Urinary bladder (tissue), 4 donors: Measurements from ENCODE around the gene SEZ6L. TPM values are rescaled to one million over a fixed set of nuclear protein-coding genes. Genes with fewer than 3 reads are reported as not detected.
A peak's percentile ranks its signal among the peaks of the same experiment; 100 is the strongest.

ENCODE experiments used
- DNase-seq: peaks from one replicate; pipeline ENCODE4 v3.0.0-alpha.2; 2015; ENCODE audit errors: extremely low spot score
- H3K27ac ChIP-seq: one replicate; pipeline ENCODE4 v1.5.1; 2013; ENCODE audit warnings: low read depth, mild to moderate bottlenecking, moderate library complexity
- H3K36me3 ChIP-seq: one replicate; pipeline ENCODE4 v1.6.1; 2013; ENCODE audit warnings: mild to moderate bottlenecking, moderate library complexity; ENCODE audit not compliant: insufficient read depth
- H3K4me1 ChIP-seq: one replicate; pipeline ENCODE4 v1.6.1; 2013; ENCODE audit warnings: mild to moderate bottlenecking, moderate library complexity; ENCODE audit not compliant: insufficient read depth
- H3K4me3 ChIP-seq: one replicate; pipeline ENCODE4 v1.5.1; 2013; ENCODE audit warnings: low read depth, low read length
- WGBS: extraction: QIAGEN DNeasy Blood & Tissue Kit; methylation state at CpG from one replicate; pipeline ENCODE4 v1.1.7; 2013; 5-methylcytosine and 5-hydroxymethylcytosine counted together
- polyA plus RNA-seq: library from polyadenylated mRNA; stranded (reverse); fragments of 200-250 nt; gene quantifications from one replicate; pipeline ENCODE4 v1.2.3, GENCODE V29; 2013
- total RNA-seq: library from RNA; depleted of rRNA; stranded (reverse); fragments of >200 nt; gene quantifications from one replicate; pipeline ENCODE4 v1.2.3, GENCODE V29; 2014
- donor health status: healthy with polysubstance abuse.
- donor health status: healthy.

The SEZ6L gene
- total and polyA plus RNA-seq, 2 donors = 0.48 to 2.0 TPM

- Histone ChIP-seq H3K4me3 (no peak overlapping the region), H3K36me3 (no peaks in the 10 kb centered on the region), H3K27ac (no peak overlapping the region), H3K4me1 (no peaks in the 10 kb centered on the region)
- WGBS = 78% methylated on average over 4 of the region's 4 CpGs
- no peak for DNase-seq
Measured at GRCh38 chr22:26162926-26163325, 6.3 kb upstream of the SEZ6L start.

- 64% methylated on average over 8 of the region's 8 CpGs for WGBS
- DNase-seq = no peak
- no peak overlapping the region for H3K27ac ChIP-seq
- no peaks in the 10 kb centered on the region for H3K4me1 ChIP-seq
- no peaks in the 10 kb centered on the region for H3K36me3 ChIP-seq
- no peak overlapping the region for H3K4me3 ChIP-seq
Measured at GRCh38 chr22:26164174-26164573, 5.1 kb upstream of the SEZ6L start.

GRCh38 chr22:26168330-26168851 lies 871 bp upstream of the SEZ6L start:
- Histone ChIP-seq H3K4me1 (no peaks in the 10 kb centered on the region), H3K4me3 (no peak overlapping the region), H3K36me3 (no peaks in the 10 kb centered on the region), H3K27ac (no peak overlapping the region)
- DNase-seq = no peak
- 35% methylated on average over 9 of the region's 9 CpGs for WGBS

- H3K36me3 ChIP-seq = no peaks in the 10 kb centered on the region
- peak overlapping the region; percentile 33 for H3K4me3 ChIP-seq
- DNase-seq = no peak
- WGBS = 2% methylated on average over 15 of the region's 15 CpGs
- no peak overlapping the region for H3K27ac ChIP-seq
- H3K4me1 ChIP-seq = no peaks in the 10 kb centered on the region
Measured at GRCh38 chr22:26168939-26169314, 335 bp upstream of the SEZ6L start.

GRCh38 chr22:26170112-26170492 lies 840 bp downstream of the SEZ6L start:
- Histone ChIP-seq H3K27ac (no peak overlapping the region), H3K4me1 (no peaks in the 10 kb centered on the region), H3K4me3 (no peak overlapping the region), H3K36me3 (no peaks in the 10 kb centered on the region)
- WGBS = 2% methylated on average over 11 of the region's 11 CpGs
- DNase-seq = no peak

GRCh38 chr22:26170795-26171580 lies 1.7 kb downstream of the SEZ6L start:
- Histone ChIP-seq H3K27ac (no peak overlapping the region), H3K4me3 (no peak overlapping the region), H3K36me3 (no peaks in the 10 kb centered on the region), H3K4me1 (no peaks in the 10 kb centered on the region)
- DNase-seq = no peak
- WGBS = 7% methylated on average over 14 of the region's 14 CpGs

GRCh38 chr22:26172389-26172990 lies 3.2 kb downstream of the SEZ6L start:
- Histone ChIP-seq H3K4me3 (no peak overlapping the region), H3K4me1 (no peaks in the 10 kb centered on the region), H3K36me3 (no peaks in the 10 kb centered on the region), H3K27ac (no peak overlapping the region)
- 38% methylated on average over 5 of the region's 5 CpGs for WGBS
- no peak for DNase-seq

GRCh38 chr22:26174280-26174679 lies 5.0 kb downstream of the SEZ6L start:
- no peak overlapping the region for H3K27ac ChIP-seq
- H3K4me1 ChIP-seq = no peaks in the 10 kb centered on the region
- no peaks in the 10 kb centered on the region for H3K36me3 ChIP-seq
- H3K4me3 ChIP-seq = no peak overlapping the region
- DNase-seq = no peak
- WGBS = 18% methylated on average over 12 of the region's 12 CpGs

- DNase-seq = no peak
- no peaks in the 10 kb centered on the region for H3K4me1 ChIP-seq
- no peaks in the 10 kb centered on the region for H3K36me3 ChIP-seq
- 13% methylated on average over 3 of the region's 3 CpGs for WGBS
- H3K27ac ChIP-seq = no peak overlapping the region
- no peak overlapping the region for H3K4me3 ChIP-seq
Measured at GRCh38 chr22:26182723-26183122, 13.5 kb downstream of the SEZ6L start.

GRCh38 chr22:26185190-26185589 lies 15.9 kb downstream of the SEZ6L start:
- WGBS = 94% methylated on average over 2 of the region's 2 CpGs
- Histone ChIP-seq H3K36me3 (no peaks in the 10 kb centered on the region), H3K4me3 (no peak overlapping the region), H3K27ac (no peak overlapping the region), H3K4me1 (no peaks in the 10 kb centered on the region)
- no peak for DNase-seq

- no peaks in the 10 kb centered on the region for H3K4me1 ChIP-seq
- H3K36me3 ChIP-seq = no peaks in the 10 kb centered on the region
- no peak for DNase-seq
- H3K27ac ChIP-seq = no peak overlapping the region
- 71% methylated on average over 4 of the region's 4 CpGs for WGBS
- no peak overlapping the region for H3K4me3 ChIP-seq
Measured at GRCh38 chr22:26188341-26188740, 19.1 kb downstream of the SEZ6L start.

GRCh38 chr22:26194313-26194712 lies 25.1 kb downstream of the SEZ6L start:
- WGBS = 65% methylated on average over 3 of the region's 3 CpGs
- H3K4me3 ChIP-seq = no peak overlapping the region
- no peak for DNase-seq
- no peaks in the 10 kb centered on the region for H3K4me1 ChIP-seq
- no peaks in the 10 kb centered on the region for H3K36me3 ChIP-seq
- no peak overlapping the region for H3K27ac ChIP-seq

- 55% methylated on average over 2 of the region's 2 CpGs for WGBS
- no peak for DNase-seq
- no peaks in the 10 kb centered on the region for H3K4me1 ChIP-seq
- H3K4me3 ChIP-seq = no peak overlapping the region
- H3K36me3 ChIP-seq = no peaks in the 10 kb centered on the region
- H3K27ac ChIP-seq = no peak overlapping the region
Measured at GRCh38 chr22:26194877-26195276, 25.6 kb downstream of the SEZ6L start.

GRCh38 chr22:26196657-26197056 lies 27.4 kb downstream of the SEZ6L start:
- no peaks in the 10 kb centered on the region for H3K4me1 ChIP-seq
- DNase-seq = no peak
- no peak overlapping the region for H3K4me3 ChIP-seq
- no peaks in the 10 kb centered on the region for H3K36me3 ChIP-seq
- no peak overlapping the region for H3K27ac ChIP-seq
- 66% methylated on average over 3 of the region's 3 CpGs for WGBS
